NCI-H748 treated with DMSO at 0.1 percent for 48 hours (cell line): ENCODE results near the gene ZNF227.
"Not testable (repeated sequence)": the region's sequence is repeated elsewhere in the genome, so short reads cannot be mapped to it uniquely, and the experiment has no call there.

Experiments
- DNase-seq: peaks from one replicate; lab custom pipeline; 2025; lab: John Stamatoyannopoulos, UW

Gene ZNF227

DNA sequence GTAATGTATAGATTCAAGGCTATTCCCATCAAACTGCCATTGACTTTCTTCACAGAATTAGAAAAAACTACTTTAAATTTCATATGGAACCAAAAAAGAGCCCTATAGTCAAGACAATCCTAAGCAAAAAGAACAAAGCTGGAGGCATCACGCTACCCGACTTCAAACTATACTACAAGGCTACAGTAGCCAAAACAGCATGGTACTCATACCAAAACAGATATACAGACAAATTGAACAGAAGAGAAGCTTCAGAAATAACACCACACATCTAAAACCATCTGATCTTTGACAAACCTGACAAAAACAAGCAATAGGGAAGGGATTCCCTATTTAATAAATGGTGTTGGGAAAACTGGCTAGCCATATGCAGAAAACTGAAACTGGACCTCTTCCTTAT is 40.0 kb downstream of the ZNF227 start:
- not testable (repeated sequence) for DNase-seq

DNA sequence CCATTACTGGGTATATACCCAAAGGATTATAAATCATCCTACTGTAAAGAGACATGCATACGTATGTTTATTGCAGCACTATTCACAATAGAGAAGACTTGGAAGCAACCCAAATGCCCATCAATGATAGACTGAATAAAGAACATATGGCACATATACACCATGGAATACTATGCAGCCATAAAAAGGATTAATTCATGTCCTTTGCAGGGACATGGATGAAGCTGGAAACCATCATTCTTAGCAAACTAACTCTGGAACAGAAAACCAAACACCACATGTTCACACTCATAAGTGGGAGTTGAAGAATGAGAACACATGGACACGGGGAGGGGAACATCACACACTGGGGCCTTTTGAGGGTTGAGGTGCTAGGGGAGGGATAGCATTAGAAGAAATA is 41.1 kb downstream of the ZNF227 start:
- not testable (repeated sequence) for DNase-seq

DNA sequence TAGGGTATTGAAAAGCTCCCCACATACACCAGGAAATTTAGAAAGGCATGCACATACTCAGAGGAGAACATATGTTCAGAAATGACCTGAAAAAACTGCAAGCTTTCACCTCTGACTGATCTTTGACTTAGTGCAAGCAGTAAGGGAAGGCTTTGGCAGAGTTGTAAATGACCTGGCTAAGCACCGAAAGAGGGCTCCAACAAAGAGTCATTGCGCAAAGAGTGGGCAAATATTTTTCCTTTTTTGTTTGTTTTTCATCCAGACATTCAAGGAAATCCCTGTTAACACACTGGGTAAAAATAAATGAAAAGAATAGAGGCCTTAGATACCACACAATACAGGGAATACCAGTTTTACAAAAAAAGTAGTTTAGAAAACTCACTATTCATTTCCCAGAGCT is 42.2 kb downstream of the ZNF227 start:
- DNase-seq: no peak

DNA sequence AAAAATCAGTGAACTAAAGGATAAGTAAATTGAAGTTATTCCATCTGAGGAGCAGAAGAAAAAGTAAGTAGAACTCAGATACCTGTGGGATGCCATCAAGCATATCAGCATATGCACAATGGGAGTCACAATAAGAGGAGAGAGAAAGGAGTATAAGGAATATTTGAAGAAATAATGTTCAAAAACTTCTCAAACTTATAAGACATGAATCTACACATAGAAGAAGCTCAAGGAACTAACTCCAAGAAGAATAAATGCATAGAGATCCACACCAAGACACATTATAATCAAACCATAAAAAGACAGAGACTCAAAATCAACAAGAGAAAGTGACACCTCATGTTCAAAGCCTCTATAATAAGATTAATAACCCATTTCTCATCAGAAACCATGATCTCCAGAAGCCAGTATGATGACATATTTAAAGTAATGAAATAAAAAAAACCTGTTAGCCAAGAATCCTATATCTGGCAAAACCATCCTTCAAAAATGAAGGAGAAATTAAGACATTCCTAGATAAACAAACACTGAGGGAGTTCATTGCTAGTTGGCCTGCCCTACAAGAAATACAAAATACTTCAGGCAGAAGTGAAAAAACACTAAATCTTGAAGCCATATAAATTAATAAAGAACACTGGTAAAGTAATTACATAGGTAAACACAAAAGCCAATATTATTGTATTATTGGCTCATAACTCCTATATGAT is 43.5 kb downstream of the ZNF227 start:
- no peak for DNase-seq

DNA sequence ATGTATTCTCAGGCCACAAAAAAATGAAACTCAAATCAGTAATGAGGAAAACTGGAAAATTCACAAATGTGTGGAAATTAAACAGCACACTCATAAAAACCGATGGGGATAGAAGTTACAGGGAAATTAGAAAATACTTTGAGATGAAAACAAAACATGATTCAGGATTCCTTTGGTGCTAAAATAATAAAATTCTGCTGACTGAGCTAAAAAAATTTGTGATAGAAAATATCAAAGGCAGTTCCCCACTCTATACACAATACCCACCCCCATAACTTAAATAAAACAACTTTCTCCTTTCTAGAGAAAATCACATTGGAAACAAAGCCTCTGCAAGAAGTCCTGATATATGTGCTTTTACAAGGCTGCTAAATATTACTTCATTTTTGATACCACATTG is 45.8 kb downstream of the ZNF227 start:
- no peak for DNase-seq

DNA sequence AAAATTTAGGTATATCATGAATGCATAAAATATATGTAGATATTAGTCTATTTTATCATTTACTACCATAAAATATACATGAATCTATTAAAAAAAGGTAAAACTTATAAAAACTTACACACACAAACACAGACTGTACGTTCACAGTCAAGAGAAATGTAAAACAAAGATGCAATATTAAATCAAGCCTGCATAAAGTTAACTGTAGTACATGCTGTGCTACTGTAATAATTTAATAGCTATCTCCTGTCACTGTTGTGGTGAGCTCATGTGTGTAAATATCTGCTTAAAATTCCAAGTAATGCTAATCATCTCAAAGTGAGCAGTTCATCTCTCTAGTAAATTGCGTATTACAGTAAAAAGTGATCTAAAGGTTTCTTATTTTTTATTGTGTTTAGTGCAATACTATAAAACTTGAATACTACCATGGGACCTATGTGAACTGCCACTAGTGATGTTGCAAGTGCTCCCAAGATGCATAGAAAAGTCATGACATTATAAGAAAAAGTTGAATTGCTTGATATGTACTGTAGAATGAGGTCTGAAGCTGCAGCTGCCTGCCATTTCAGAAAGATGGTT is 46.6 kb downstream of the ZNF227 start:
- DNase-seq: no peak

DNA sequence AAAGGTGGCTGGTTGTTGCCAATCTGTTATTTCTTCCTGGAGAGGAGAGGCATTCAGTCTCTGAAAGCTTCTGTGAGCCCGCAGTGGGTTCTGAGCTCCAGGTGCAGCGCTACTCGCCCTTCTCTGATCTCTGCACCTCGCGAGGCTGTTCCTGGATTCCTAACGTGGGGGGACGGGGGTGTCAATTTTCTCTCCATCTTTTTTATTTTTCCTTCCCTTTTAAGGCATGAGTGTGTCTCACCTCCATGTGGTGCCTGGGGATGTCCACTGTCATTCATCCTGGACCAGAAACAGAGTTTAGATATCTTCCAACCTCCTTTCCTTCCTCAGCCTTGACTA is 48.0 kb downstream of the ZNF227 start:
- DNase-seq: no peak

DNA sequence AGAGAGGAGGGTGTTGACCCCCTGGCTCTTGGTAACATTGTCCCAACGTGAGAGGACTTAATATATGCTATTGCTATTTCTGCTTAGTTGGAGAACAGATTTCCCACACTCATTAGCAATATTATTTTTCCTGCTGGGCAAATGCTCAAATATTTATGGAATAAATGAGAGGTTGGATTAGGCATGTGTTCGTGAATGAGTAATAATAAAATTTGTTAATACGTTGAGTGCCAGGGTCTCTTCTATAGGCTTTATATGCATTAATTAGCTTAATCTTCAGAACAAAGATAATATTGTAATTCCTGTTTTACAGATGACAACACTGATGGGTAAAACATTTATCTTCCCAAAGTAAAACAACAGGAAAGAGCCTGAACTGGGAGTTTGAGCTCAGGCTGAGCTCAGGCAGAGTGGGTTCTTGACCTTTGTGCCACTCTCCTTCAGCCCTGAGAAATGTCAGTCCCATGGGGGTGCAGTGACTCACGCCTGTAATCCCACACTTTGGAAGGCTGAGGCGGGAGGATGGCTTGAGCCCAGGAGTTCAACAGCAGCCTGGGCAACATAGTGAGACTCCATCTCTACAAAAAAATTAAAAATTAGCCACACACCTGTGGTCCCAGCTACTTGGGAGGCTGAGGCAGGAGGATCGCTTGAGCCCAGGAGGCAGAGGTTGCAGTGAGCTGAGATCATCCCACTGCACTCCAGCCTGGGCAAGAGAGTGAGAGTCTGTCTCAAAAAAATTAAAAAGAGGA is 48.5 kb downstream of the ZNF227 start:
- no peak for DNase-seq

DNA sequence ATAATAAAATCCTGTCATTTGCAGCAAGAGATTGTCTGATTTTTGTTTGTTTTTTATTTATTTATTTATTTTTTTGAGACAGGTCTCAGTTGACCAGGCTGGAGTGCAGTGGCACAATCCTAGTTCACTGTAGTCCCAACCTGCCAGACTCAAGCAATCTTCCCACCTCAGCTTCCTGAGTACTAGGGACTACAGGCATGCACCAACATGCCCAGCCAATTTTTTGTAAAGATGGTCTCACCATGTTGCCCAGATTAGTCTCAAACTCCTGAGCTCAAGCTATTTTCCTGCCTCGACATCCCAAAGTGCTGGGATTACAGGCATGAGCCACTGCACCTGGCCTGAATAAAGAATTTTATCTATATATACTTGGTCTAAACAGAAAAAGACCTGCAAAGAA is 65.0 kb downstream of the ZNF227 start:
- no peak for DNase-seq

DNA sequence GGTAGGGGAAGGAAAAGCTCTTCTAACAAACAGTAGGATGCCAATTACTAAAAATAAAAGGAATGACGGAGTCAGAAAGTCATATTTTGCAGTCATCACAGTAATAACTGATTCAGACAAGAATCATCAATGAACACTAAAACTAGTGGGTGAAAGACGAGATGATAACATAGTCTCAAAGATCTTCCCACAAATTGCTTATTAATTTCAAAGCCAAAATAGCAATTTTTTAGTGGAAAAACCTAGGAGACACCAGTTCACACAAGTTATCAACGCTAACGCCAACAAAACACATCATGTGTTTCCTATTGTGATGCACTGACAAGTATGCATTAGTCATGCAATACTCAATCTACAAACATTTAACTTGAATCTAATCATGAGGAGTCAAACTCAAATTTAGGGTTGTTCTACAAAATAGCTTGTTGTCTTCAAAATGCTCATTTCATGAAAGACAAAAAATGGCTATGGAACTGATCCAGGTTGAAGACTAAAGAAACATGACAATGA is 65.9 kb downstream of the ZNF227 start:
- no peak for DNase-seq

DNA sequence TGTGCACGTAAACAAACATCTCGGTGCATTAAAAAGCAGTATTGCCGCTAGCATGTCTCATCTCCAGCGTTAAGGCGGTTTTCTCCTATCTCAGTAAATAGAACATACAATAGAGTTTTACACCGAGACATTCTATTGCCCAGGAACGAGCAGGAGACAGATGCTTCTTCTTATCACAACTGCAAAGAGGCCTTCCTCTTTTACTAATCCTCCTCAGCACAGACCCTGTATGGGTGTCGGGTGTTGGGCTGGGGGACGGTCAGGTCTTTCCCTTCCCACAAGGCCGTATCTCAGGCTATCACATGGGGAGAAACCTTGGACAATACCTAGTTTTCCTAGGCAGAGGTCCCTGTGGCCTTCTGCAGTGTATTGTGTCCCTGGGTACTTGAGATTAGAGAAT is 68.6 kb downstream of the ZNF227 start:
- DNase-seq: no peak

DNA sequence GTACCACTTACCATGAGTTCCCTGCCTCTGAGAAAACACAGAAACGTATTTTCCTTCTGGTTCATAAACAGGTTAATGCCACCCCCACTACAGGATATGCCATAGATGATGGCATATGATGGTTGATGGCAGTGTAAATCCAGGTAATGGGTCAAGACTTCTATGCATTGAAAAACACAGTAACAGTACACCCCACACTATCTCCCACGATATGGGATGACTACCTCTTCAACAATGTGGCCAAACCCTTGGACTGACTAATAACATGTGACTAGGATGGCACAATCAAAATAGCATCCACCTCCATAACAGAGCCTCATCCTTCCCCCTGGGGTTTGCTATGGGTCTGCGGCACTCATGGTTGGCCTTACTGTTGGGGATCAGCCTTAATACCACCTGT is 70.5 kb downstream of the ZNF227 start:
- DNase-seq: no peak

DNA sequence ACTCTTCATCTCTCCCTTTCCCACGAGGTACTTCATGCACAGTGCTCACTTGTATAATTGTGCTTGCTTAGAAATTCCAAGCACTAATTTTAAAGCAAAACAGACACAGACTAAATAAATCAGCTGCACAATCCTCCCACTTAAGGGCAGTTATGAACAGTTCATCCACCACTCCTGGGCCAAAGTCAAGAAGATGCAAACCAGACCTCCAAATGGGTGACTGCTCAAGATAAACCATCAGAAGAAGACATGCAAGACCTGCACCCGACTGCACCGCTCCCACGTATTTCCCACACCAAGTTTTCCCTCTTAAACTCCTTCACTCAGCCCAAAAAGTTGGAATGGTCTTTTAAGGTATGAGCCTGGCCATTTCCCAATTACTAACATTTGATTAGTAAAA is 72.6 kb downstream of the ZNF227 start:
- no peak for DNase-seq
